GM21529 (cell line): ENCODE results near the gene ERCC6L2.

Experiments used
- ATAC-seq: cut with Tn5 transposase; IDR thresholded peaks from one replicate; pipeline ENCODE4 v1.9.1; 2021; ENCODE audit not compliant: unreplicated experiment

The ERCC6L2 gene

DNA sequence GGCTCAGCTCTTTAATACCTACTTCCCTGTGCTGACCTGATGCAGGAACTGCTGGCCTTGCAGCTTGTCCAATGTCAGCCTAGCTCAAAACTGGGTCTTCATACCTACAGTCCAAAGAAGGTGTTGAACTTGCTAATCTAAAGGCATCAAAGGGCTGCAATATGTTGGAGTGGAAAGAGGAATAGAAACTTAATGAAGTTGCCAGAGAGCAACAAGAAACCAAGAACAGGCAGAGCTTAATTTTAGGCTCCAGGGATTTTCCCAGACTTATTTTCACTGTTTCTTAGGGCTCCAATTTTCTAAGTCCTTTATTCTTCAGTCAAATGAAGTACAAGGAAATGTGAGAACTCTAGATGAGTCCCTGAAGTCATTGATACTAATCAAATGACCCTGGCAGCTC, 17.6 kb upstream of the ERCC6L2 start:
- ATAC-seq, result peak; percentile 61

GRCh38 chr9:95862343-95862742, 13.1 kb upstream of the ERCC6L2 start:
- no peak for ATAC-seq

DNA sequence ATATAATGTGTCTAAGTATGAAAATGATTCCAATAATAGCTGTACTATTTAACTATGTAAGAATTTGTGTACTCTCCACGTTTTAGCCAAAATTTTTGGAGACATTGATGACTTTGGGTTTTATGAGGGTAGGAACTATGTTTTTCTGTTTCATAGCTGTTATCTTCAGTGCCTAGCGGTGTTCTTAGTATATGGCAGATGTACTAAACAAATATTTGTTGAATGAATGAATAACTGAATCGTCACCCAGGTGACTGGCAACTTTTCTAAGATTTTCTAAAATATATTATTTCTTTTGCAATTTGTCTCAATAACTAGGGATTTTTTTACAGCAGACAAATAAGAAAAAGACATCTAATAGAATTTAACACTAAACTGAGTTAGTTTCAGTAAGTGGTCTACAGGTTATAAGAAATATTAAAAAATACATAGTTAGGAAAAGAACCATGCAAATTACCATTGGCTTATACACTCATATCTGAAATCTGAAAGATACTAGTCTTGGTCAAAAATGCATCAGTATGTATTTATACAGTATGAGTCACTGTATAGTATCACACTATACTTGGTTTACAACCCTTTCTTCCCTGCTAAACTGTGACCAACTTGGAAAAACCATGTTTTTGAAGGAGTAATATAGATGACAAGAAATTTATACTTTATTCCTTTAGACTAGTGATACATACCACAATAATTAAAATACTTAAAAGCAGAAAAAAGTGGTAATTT, 10.5 kb upstream of the ERCC6L2 start:
- no peak for ATAC-seq

DNA sequence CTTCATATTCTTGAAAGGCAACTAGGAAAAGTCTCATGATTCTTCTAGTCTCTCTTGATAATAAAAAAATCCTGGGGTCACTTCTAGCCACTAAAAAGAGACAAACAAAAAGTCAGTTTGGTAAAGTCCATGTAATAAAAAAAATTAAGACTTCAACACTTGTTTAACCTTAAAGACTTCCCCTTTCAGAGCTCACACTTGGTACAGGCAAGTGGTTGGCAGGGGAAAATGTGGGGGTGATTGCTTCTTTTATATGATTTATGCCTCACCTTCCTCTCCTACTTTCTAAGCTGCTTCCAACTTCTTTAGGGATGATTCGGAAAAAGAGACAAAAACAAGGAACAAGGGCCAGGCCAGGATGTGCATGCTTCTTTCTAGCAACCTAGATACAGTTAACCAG, 5.1 kb upstream of the ERCC6L2 start:
- ATAC-seq, result no peak

DNA sequence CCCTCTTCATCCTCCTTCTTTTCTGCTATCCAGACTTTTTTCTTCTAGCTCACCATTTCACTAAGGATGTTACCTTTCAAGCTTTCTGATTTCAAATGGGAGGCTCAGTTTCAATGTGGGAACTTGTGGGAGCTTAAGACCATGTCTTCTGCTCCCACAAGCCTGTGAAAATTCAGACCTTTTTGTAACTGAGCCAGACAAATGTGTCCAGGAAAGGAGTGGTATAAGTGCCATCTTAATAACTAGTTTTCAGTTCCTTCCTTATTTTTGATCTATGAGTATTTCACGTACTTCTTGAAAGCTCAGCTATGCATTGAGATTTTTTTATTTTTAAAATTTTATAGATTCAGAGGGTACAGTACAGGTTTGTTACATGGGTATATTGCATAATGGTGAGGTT, 4.6 kb upstream of the ERCC6L2 start:
- ATAC-seq, result no peak

GRCh38 chr9:95874303-95874988, 1.0 kb upstream of the ERCC6L2 start:
- no peak for ATAC-seq

GRCh38 chr9:95874989-95875304, 544 bp upstream of the ERCC6L2 start:
- ATAC-seq, result peak; percentile 22

GRCh38 chr9:95876138-95876444, 600 bp downstream of the ERCC6L2 start:
- ATAC-seq, result peak; percentile 21

DNA sequence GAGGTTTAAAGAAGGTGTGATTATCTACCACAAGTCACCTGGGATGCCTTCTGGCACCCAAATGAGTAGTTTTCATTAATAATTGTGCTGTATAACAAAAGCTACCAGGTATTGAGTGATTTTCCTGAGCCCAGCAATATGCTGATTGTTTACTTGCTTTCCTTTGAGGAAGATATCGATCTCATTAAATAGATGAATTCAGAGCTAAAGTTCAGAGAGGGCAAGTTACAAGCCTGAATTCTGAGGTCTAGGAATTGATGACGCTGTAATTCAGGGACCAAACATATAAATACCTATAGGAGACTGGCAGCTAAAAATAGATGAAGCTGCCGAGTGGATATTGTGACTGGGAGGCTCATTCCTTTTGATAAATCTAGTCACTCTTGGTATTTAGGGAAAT, 1.1 kb downstream of the ERCC6L2 start:
- no peak for ATAC-seq

DNA sequence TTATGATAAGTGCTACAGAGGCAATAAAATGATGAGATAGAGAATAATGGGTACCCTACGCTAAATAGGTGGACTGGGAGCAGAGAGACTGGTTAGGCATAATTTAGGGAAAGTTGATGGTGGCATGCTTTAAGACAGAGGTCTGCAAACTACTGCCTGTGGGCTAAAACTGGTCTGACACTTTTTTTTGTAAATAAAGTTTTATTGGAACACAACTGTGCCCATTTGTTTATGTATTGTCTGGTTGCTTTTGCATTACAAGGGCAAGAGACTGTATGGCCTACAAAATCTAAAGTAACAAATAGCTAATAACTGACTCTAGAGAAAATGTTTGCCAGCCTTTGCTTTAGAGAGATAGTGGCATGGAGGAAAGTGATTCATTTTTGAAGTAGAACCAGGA, 2.5 kb downstream of the ERCC6L2 start:
- ATAC-seq, result no peak

GRCh38 chr9:95879591-95879990, 4.1 kb downstream of the ERCC6L2 start:
- no peak for ATAC-seq

DNA sequence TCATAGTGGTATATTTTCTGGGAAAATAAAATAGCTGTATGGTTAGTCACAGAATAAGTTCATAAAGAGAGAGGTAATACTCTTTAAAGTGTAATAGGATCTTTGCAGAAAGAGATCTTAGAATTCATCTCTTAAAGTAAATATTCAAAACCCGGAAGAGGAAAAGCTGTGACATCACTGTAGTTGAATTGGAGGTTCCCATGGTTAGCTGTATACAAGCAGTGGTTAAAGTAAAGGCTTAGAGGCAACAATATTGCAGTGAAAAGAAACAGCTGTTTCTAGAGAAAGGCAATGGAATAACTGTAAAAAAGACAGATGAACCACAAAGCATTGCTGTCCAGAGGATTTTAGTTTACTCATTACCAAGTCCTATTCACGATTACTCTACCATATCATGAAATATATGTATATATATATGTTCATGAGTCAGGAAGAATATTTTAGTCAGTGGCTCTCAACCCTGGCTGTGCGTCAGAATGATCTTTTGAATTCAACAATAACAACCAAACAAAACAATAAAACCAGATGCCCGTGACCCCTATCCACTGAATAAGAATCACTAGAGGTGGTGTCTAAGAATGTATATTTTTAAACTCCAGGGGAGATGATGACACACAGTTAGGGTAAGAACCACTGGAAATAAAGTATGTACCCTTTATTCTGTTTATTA, 4.7 kb downstream of the ERCC6L2 start:
- ATAC-seq, result no peak

DNA sequence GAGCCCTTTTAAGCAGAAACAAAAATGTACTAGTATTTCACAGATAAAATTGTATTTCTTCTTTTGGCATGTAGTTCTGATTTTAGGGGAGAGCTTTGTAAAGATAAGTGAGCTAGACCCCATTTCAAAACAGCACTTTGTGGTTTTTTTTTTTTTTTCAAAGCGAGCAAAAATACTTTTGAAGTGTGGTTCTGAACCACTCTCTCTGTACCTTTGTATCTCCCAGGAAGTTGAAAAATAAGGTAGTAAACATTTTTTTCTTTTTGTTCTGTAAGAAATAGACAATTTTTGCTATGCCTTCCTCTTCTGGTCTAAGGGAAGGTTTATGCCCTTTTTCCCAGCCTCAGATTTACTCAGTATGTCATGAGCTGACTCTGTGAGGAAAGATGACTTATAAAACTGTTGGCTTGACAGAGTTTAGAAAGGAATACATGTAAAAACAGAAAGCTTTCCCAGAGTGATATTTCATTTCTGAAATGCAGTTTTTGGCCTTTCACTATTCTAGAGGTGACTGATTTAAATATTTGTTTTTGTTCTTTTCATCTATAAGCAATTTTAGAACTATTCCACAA, 12.5 kb downstream of the ERCC6L2 start:
- no peak for ATAC-seq

- no peak for ATAC-seq
These were observed 15.1 kb downstream of the ERCC6L2 start for GRCh38 chr9:95890594-95890993.

GRCh38 chr9:95891067-95891671, 15.7 kb downstream of the ERCC6L2 start:
- no peak for ATAC-seq

DNA sequence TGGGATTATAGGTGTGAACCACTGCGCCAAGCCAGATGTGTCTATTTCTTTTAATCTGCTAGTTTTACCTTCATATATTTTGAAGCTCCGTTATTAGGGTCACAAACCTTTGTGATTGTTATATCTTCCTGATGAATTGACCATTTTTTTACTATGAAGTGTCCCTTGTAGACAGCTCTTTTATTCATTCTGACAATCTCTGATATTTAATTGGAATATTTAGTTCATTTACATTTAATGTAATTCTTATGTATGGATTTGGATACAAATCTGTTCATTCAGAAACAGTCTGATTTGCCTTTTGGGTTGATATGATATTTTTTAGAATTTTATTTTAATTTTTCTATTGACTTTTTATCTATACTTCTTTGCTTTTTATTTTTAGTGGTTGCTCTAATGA, 17.2 kb downstream of the ERCC6L2 start:
- no peak for ATAC-seq

- no peak for ATAC-seq
These were observed 21.1 kb downstream of the ERCC6L2 start for GRCh38 chr9:95896580-95896979.

DNA sequence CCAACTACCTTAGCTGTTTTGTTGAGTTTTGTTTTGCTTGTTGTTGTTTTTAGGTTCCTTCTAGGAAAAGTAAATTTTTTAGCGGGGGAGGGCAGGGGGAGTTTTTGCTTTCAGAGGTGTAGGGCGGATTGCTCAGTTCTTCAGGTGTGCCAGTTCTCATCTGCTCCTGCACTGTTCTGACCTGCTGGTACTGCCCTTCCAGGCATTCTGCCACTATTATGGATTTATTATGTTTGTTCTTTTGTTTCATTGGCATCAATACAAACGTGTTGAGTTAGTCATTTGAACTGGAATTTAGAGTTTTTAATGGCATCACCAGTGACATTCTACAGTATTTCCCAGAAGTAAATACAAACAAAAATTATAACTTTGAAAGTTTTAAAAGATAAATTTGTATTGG, 26.0 kb downstream of the ERCC6L2 start:
- no peak for ATAC-seq

GRCh38 chr9:95903398-95903797, 27.9 kb downstream of the ERCC6L2 start:
- ATAC-seq, result no peak

- no peak for ATAC-seq
These were observed 32.3 kb downstream of the ERCC6L2 start for GRCh38 chr9:95907794-95908193.

DNA sequence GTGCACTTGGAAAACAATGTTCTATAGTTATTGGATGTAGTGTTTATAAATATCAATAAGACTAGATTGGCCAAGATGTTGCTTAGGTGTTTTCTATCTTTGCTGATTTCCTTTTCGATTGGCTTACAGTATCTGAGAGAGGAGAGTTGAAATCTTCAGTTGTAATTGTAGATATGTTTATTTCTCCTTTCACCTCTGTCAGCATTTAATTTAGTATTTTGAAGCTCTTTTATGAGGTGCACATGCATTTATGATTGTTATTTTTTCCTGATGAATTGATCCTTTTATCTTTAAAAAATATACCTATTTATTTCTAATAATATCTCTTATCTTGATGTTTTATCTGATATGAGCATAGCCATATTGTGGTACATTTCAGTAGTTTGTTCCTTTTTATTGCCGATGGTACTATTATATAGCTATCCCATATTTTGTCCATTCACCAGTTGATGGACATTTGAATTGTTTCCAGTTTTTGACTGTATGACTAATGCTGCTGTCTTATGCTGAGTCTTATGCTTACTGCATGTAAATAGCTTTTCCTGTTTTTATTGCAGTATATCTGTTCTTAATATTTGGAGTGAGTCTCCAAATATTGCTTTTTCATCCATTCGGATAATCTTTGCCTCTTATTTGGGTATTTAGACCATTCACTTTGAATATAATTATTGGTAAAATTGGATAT, 34.7 kb downstream of the ERCC6L2 start:
- no peak for ATAC-seq
